NB4 (cell line): ENCODE results near the gene ATIC.

Source experiments
- DNase-seq: peaks from one replicate; pipeline ENCODE4 v3.0.0; 2010; ENCODE audit warnings: low read depth
- H3K4me3 ChIP-seq: one replicate; pipeline ENCODE4 v1.5.1; 2011; ENCODE audit warnings: mild to moderate bottlenecking, low read depth, low read length, moderate library complexity
- CTCF ChIP-seq: IDR thresholded peaks from one replicate; pipeline ENCODE4 v1.5.1; 2012; ENCODE audit warnings: low read depth, low read length
- MAX ChIP-seq: IDR thresholded peaks from 2 replicates; pipeline ENCODE4 v1.6.1; 2011; ENCODE audit warnings: low read depth, low read length
- MYC ChIP-seq: IDR thresholded peaks from 2 replicates; pipeline ENCODE4 v1.6.1; 2011; ENCODE audit warnings: low read depth, low read length
- POLR2A ChIP-seq: IDR thresholded peaks from 2 replicates; pipeline ENCODE4 v1.6.1; 2011; ENCODE audit warnings: mild to moderate bottlenecking; ENCODE audit not compliant: insufficient read length; ENCODE audit errors: extremely low read depth

Gene ATIC

GRCh38 chr2:215280326-215280725 is 31.5 kb upstream of the ATIC start:
- no peak overlapping the region for H3K4me3 ChIP-seq

GRCh38 chr2:215283221-215283620 is 28.6 kb upstream of the ATIC start:
- no peak overlapping the region for H3K4me3 ChIP-seq
- DNase-seq: peak; percentile 15
- TF ChIP-seq CTCF (no peak), POLR2A (no peak), MAX (no peak), MYC (no peak)

More at GRCh38 chr2:215280326-215280725, 31.5 kb upstream of the ATIC start:
- no peak for DNase-seq
- TF ChIP-seq MYC (no peak), POLR2A (no peak), MAX (no peak), CTCF (no peak)

GRCh38 chr2:215286309-215286708 is 25.6 kb upstream of the ATIC start:
- no peak overlapping the region for H3K4me3 ChIP-seq
- no peak for DNase-seq
- no peak for TF ChIP-seq CTCF
- no peak for TF ChIP-seq MAX
- no peak for TF ChIP-seq POLR2A
- TF ChIP-seq MYC: no peak

- TF ChIP-seq CTCF (no peak), POLR2A (no peak), MYC (no peak), MAX (no peak)
- H3K4me3 ChIP-seq: no peak overlapping the region
- no peak for DNase-seq
Observed at GRCh38 chr2:215288112-215288815, 23.6 kb upstream of the ATIC start.

GRCh38 chr2:215290980-215291599 is 20.8 kb upstream of the ATIC start:
- DNase-seq: no peak
- TF ChIP-seq MAX: no peak
- TF ChIP-seq CTCF: no peak
- no peak for TF ChIP-seq POLR2A
- TF ChIP-seq MYC: no peak
- H3K4me3 ChIP-seq: no peak overlapping the region
